Measurements from ENCODE around the gene STK39.

DNA sequence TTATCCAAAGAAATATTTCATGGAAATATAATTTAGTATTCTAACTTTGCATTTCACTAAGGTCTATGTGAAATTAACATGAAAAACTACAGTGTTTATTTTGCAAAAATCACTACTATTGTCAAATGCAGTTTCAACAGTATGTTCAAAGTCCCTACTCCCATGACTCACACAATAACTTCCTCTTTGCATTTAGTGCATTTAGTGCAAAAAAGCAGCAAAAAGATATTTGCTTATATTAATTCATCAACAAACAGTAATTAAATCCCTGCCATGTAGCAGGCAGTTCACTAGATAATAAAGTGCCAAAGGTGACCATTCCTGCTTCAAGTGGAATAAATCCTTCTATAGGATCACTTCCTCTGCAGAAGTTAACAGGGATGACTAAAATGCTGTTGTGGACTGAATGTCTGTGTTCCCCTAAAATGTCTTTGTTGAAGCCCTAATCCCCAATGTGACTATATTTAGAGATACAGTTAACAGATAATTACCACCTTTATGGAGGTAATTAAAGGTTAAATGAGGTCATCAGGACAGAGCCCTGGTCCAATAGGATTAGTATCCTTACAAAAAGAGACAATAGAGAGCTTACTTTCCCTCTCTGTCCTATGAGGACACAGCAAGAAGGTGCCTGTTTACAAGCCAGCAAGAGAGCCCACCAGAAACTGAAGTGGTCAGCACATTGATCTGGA lies 61.7 kb downstream of the STK39 start:
- TF ChIP-seq SUPT5H (IDR thresholded peaks at IDR 0.05), result no peak
- no peak for TF ChIP-seq CTCF (IDR thresholded peaks at IDR 0.05 in 2 of 3, conservative IDR thresholded peaks at IDR 0.05 in 1 of 3; ENCODE audit: insufficient read depth in 2 of 3, low read depth in 1 of 3, low read length in 3 of 3)
- no peak for TF ChIP-seq L3MBTL2 (IDR thresholded peaks at IDR 0.05)
- no peak for TF ChIP-seq HDAC1 (IDR thresholded peaks at IDR 0.05)
- TF ChIP-seq ZNF274 (IDR thresholded peaks at IDR 0.05; ENCODE audit: borderline replicate concordance, low read depth, low read length), result no peak
- TF ChIP-seq, protein P1, sequence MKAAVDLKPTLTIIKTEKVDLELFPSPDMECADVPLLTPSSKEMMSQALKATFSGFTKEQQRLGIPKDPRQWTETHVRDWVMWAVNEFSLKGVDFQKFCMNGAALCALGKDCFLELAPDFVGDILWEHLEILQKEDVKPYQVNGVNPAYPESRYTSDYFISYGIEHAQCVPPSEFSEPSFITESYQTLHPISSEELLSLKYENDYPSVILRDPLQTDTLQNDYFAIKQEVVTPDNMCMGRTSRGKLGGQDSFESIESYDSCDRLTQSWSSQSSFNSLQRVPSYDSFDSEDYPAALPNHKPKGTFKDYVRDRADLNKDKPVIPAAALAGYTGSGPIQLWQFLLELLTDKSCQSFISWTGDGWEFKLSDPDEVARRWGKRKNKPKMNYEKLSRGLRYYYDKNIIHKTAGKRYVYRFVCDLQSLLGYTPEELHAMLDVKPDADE (conservative IDR thresholded peaks at IDR 0.05; ENCODE audit: control insufficient read depth, low read depth, low read length), result no peak
- TF ChIP-seq TEAD1 (CRISPR knock-in tag; IDR thresholded peaks at IDR 0.05), result no peak
- no peak for TF ChIP-seq ZNF717 (CRISPR knock-in tag; IDR thresholded peaks at IDR 0.05)

Data from K562 (cell line).